Stimulated activated CD4-positive, alpha-beta T cell treated with anti-CD3 and anti-CD28 coated beads, Interleukin-1b, Interleukin-23, amount 100 ng/mL, for 1 hour (primary cell): Measurements from ENCODE around the gene ACADM.
"Not testable (repeated sequence)": the region's sequence is repeated elsewhere in the genome, so short reads cannot be mapped to it uniquely, and the experiment has no call there.

Source experiments
- DNase-seq, 2 donors: peaks; one replicate each; pipeline ENCODE4 v3.0.0-alpha.2; 2020; ENCODE audit warnings: low read depth in 2 of 2

Gene ACADM

GRCh38 chr1:75724472-75725022 is at the start of gene ACADM:
TSS of gene ACADM (plus strand) at chr1:75724709. CDS start at chr1:75724788, 79 bp downstream.
- peak; percentile 50 to 81 for DNase-seq

DNA sequence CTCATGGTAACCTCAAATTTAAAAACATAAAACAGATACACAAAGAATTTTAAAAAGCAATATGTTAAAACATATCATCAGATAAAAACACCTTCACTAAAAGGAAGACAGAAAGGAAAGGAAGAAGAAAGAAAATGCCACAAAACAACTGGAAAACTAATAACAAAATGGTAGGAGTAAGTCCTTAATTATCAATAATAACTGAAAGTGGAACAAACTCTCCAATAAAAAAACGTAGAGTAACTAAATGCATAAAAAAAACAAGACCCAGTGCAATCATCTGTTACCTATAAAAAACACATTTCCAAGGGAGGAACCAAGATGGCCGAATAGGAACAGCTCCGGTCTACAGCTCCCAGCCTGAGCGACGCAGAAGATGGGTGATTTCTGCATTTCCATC is 47.1 kb upstream of the ACADM start:
- DNase-seq = no peak

- DNase-seq = not testable (repeated sequence)
These were observed 46.5 kb upstream of the ACADM start for GRCh38 chr1:75677964-75678363.

DNA sequence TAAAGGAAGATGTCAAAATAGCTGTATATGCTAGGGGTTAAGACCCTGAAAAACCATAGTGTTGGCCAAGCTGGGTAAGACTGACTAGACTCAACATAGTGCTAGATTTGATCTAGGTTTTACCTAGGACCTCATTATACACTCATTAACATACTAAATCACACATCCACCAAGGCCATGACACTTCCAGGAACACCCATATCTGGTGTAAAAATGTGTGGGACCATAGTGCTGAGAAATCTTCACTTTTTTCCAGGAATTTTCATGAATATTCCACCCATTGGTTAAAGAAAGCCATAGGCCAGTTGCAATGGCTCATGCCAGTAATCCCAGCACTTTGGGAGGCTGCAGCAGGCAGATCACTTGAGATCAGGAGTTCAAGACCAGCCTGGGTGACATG is 34.0 kb upstream of the ACADM start:
- DNase-seq = no peak

DNA sequence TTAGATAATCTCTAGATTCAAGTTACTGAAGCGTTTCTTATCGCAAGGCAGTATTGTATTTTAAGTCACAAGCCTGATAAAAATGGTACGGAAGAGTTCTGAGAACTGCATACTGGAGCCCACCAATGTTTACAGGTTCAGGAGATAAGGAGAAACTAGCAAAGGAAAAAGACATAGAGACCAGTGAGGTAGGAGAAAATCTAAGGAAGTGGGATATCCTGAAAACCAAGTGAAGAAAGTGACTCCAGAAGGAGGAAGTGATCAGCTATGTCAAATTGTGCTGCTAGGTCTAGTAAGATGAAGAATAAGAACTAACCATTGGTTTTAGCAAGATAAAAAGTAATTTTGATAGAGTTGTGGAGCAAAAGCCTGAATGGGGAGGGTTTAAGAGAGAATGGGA is 31.0 kb upstream of the ACADM start:
- no peak for DNase-seq

DNA sequence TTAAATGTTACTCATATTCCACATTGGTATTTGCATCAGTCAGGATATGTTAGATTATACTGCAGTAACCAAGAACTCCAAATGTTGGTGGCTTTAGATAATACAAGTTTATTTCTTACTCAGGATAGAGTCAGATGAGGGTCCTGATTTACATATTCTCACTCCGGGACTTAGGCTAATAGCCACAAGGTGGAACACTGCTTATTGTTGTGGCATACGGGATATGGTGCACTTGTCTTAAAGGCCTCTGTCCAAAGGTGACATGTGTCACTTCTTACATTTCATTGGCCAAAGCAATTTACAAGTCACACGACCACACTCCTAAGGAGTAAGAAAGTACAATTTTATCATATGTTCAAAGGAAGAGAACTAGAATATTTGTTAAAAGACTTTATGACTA is 28.5 kb upstream of the ACADM start:
- no peak for DNase-seq

GRCh38 chr1:75707191-75707590 is 17.3 kb upstream of the ACADM start:
- no peak for DNase-seq

GRCh38 chr1:75708910-75709309 is 15.6 kb upstream of the ACADM start:
- DNase-seq = no peak

DNA sequence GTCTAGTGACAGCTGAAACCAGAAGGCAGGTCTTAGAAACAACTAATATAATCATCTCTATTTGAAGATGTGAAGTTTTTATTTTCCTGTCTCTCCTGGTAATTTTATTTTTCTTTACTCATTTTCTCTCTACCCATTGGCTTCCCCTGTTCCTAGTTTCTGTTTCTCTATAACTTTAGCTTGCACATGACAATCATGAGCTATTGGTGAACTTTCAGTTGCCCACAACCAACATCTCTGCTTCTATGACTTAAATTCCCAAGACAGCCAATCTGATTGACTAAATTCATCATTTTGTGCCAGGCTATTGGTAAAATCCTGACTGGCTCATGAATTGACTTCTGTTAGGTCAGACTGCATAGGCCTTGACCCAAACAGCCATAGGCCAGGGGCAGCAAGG is 13.7 kb upstream of the ACADM start:
- DNase-seq = no peak

GRCh38 chr1:75711846-75712245 is 12.7 kb upstream of the ACADM start:
- DNase-seq = no peak

GRCh38 chr1:75712306-75712705 is 12.2 kb upstream of the ACADM start:
- no peak for DNase-seq

GRCh38 chr1:75719810-75720209 is 4.7 kb upstream of the ACADM start:
- no peak for DNase-seq

DNA sequence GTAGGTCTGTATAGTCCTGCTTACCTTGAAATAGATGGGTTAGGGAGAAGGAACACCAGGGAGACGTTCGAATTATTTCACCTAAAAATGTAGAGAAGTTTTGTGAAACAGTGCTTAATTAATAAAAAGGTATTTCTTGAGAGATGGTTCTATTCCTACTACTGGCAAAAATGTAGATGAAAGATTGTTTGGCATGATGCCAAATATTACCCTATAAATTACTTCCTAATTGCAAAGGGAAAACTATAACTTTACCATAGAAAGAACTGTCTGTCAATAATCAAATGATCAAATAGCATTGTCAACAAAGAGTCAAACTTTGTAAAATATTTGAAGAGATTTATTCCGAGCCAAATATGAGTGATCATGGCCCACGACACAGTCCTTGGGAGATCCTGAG is 4.2 kb upstream of the ACADM start:
- DNase-seq = no peak

DNA sequence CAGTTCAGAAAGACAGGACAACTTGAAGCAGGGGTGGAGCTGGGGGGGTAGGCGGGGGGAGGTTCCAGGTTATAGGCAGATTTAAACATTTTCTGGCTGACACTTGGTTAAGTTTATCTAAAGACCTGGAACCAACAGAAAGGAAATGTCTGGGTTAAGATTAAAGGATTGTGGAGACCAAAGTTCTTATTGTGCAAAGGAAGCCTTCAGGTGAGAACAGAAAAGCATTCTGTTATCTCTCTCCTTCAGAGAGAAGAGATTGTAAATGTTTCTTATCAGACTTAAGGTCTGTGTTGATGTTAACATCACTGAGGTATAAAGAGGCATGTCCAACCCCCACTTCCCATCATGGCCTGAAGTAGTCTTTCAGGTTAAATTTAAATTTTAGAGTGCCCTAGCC is 3.7 kb upstream of the ACADM start:
- DNase-seq = no peak

GRCh38 chr1:75722246-75722645 is 2.3 kb upstream of the ACADM start:
- not testable (repeated sequence) for DNase-seq

- no peak for DNase-seq
These were observed 1.5 kb upstream of the ACADM start for GRCh38 chr1:75722966-75723365.

DNA sequence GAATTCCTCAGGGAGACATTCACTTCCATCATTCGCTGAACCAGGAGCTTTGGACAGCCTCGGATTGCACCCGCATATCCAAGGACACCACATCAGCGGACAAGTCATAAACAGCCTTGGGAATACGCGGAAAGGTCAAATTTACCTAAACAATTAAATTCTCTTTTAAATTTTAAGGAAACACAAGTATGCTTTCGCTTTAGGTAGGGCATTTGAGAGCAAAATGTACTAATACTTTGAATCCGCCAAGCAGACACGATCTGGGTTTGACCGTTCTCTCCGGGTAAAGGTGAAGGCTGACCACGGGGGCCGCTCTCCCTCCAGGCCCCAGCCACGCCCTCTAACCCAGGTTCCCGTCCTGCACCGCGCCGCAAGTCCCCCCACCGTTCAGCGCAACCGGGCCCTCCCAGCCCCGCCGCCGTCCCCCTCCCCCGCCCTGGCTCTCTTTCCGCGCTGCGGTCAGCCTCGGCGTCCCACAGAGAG is 479 bp upstream of the ACADM start:
- peak; percentile 11 to 52 for DNase-seq

- DNase-seq = no peak
These were observed 757 bp downstream of the ACADM start for GRCh38 chr1:75725266-75725665.

DNA sequence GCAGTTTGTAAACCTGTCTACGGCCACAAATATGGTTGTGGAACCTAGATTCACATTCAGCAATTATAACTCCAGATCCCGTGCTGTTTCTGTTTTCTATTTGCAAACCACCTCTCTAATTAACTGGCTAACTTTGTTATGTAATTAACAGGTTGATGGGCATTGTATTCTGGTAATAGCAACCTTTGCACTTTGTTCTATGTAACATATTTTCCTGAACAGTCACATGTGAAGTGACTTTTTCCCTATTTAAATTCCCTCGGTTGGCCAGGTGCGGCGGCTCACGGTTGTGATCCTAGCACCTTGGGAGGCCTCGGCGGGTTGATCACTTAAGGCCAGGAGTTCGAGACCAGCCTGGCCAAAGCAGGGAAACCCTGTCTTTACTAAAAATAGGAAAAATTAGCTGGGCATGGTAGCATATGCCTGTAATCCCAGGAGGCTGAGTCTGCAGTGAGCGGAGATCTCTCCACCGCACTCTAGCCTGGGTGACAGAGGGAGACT is 1.4 kb downstream of the ACADM start:
- no peak for DNase-seq

GRCh38 chr1:75727571-75727970 is 3.1 kb downstream of the ACADM start:
- DNase-seq = no peak

GRCh38 chr1:75730432-75730831 is 5.9 kb downstream of the ACADM start:
- no peak for DNase-seq

DNA sequence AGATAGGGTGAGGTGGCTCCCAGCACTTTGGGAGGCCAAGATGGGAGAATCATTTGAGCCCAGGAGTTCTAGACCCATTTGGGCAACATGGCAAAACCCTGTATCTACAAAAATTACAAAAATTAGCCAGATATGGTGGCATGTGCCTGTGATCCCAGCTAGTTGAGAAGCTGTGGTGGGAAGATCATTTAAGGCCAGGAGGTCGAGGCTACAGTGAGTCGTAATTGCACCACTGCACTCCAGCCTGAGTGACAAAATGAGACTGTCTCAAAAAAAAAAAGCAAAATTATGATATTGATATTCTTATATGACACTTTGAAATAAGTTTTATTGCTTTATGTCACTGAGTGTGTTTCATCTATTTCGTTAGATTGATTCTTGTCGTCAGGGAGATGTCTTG is 7.4 kb downstream of the ACADM start:
- no peak for DNase-seq

GRCh38 chr1:75732703-75733102 is 8.2 kb downstream of the ACADM start:
- no peak for DNase-seq

GRCh38 chr1:75733661-75734060 is 9.2 kb downstream of the ACADM start:
- no peak for DNase-seq
